Heart left ventricle (tissue), 16 donors: ENCODE data around the gene CDH23. TPM values are rescaled to one million over a fixed set of nuclear protein-coding genes. Genes with fewer than 3 reads are reported as not detected.

Source experiments
- ATAC-seq, 4 donors: fragments of 200-7000 bp; cut with Tn5 transposase; one replicate each; pipeline ENCODE4 v1.9.1; 2020 to 2022; ENCODE audit warnings: moderate library complexity in 4 of 4, mild to moderate bottlenecking in 3 of 4, moderate number of reproducible peaks in 1 of 4
- DNase-seq, 5 donors: peaks; one replicate each; pipeline ENCODE4 v3.0.0-alpha.2; 2020
- H3K27ac ChIP-seq, 12 donors: fragments of 200-600 bp; sonication (generic) in 4 of 12; one replicate each; pipeline versions ENCODE4 v1.5.0 to v1.8.0; 2016 to 2022; ENCODE audit warnings: mild to moderate bottlenecking in 2 of 12
- H3K27me3 ChIP-seq, 9 donors: fragments of 200-600 bp; sonication (generic) in 2 of 9; one replicate each; pipeline versions ENCODE4 v1.5.1 to v1.8.0; 2016 to 2022; ENCODE audit warnings: mild to moderate bottlenecking in 3 of 9
- H3K36me3 ChIP-seq, 9 donors: fragments of 200-600 bp; sonication (generic) in 2 of 9; one replicate each; pipeline versions ENCODE4 v1.5.0 to v1.8.0; 2018 to 2022; ENCODE audit warnings: mild to moderate bottlenecking in 2 of 9
- H3K4me1 ChIP-seq, 12 donors: fragments of 200-600 bp; sonication (generic) in 4 of 12; one replicate each; pipeline versions ENCODE4 v1.5.0 to v1.8.0; 2016 to 2022; ENCODE audit warnings: mild to moderate bottlenecking in 3 of 12
- H3K4me3 ChIP-seq, 12 donors: fragments of 200-600 bp; sonication (generic) in 4 of 12; one replicate each; pipeline versions ENCODE4 v1.5.0 to v1.8.0; 2017 to 2022; ENCODE audit warnings: mild to moderate bottlenecking in 9 of 12, moderate library complexity in 4 of 12
- H3K9me3 ChIP-seq, 12 donors: fragments of 200-600 bp; sonication (generic) in 4 of 12; one replicate each; pipeline versions ENCODE4 v1.5.0 to v1.8.0; 2016 to 2022; ENCODE audit warnings: mild to moderate bottlenecking in 1 of 12
- CTCF ChIP-seq, 12 donors: fragments of 200-600 bp; sonication (generic) in 4 of 12; IDR thresholded peaks; one replicate each; pipeline versions ENCODE4 v1.5.0 to v1.8.0; 2018 to 2022; ENCODE audit warnings: antibody characterized with exemption in 12 of 12, mild to moderate bottlenecking in 5 of 12
- POLR2A ChIP-seq, 2 donors: fragments of 450-650 bp; IDR thresholded peaks; one replicate each; pipeline ENCODE4 v1.6.1; 2017; ENCODE audit warnings: antibody characterized with exemption in 2 of 2, mild to moderate bottlenecking in 2 of 2, moderate library complexity in 2 of 2
- WGBS, 4 donors: extraction: QIAGEN DNeasy Blood & Tissue Kit in 2 of 4; methylation state at CpG; one replicate each; pipeline versions ENCODE4 v1.1.5 to v1.1.7; 2013 to 2018; 5-methylcytosine and 5-hydroxymethylcytosine counted together
- intact Hi-C, 10 donors: fragments of 100-400 bp; cut with DNase I; formaldehyde crosslinking; loops; one replicate each; pipeline versions ENCODE4 v1.11.1 to v1.14.2; 2022
- polyA plus RNA-seq, 2 donors: library from polyadenylated mRNA; stranded (reverse); fragments of 200-250 nt; gene quantifications; one replicate each; pipeline ENCODE4 v1.2.3, GENCODE V29; 2013
- total RNA-seq, 9 donors: library from RNA; depleted of rRNA in 2 of 9; stranded (reverse); fragments of >200 nt in 2 of 9; fragmentation: NEBNext Ultra II Directional in 3 of 9; extraction: Animal tissue kit (Norgen Biotek cat#: 25700) in 3 of 9; gene quantifications; one replicate each; pipeline versions ENCODE4 v1.1.0 to v1.2.4, GENCODE V29; 2016 to 2023
- donor health status: ischemic (EF 13 %, LVEDD 7.1; RV severe dilation, severe dysfunction).
- donor health status: healthy with polysubstance abuse.
- donor health status: DM: no; HTN: yes; CAD: no.
- donor health status: DM: no; HTN: no; CAD: no.
- donor health status: ischemic (EF 25% LVEDD 6.9; RV normal size, moderate dysfunction).
- donor health status: ischemic (EF 25% LVEDD 5.7; RV mildly dilated, moderate dysfunction).
- donor health status: healthy.
- donor health status: DM: yes; HTN: yes; CAD: no.
- donor health status: ischemic (EF 35%, LVEDD 5.7; RV mildly dilated, moderate dysfunction).
- donor health status: nonischemic (EF 11% LVEDD 7.7; RV severe dilation, severe dysfunction).
- donor health status: DM: yes; HTN: yes; CAD: no.
- donor health status: PGD.
- donor health status: ischemic (EF 29% LVEDD 5.4; RV normal size, mild dysfunction).
- donor health status: nonischemic (EF 23%, LVEDD 6.1; RV moderate dilation, normal function).

CDH23 gene
- total and polyA plus RNA-seq, 11 donors, result 1.2 to 8.6 (median 3.9) TPM

- no peak for ATAC-seq
- Histone ChIP-seq H3K9me3 (no peaks in the 10 kb centered on the region), H3K36me3 (peaks cover 0 to 9% (median 5%) of the 10 kb centered on the region in 9 donors), H3K27me3 (peaks cover 0 to 10% (median 0%) of the 10 kb centered on the region in 9 donors), H3K4me1 (peaks cover 0 to 23% (median 5%) of the 10 kb centered on the region in 12 donors), H3K4me3 (no peak overlapping the region), H3K27ac (no peak overlapping the region)
- peak in 1 of 5 donors; percentile 58 for DNase-seq
- 88 to 92% (median 90%) methylated on average over 5 to 13 of the region's 13 CpGs for WGBS, 4 donors
- intact Hi-C loops, result loop anchor here in 8 of 10 donors (5.0 to 10.0 kb wide), 11 partner anchors 103 to 498 kb away; partner anchors contain the start of genes SLC29A3 (in 4 of the 8) and CDH23 (in 2 of the 8)
- no peak for TF ChIP-seq CTCF (IDR thresholded peaks at IDR 0.05)
- TF ChIP-seq POLR2A (IDR thresholded peaks at IDR 0.05), result no peak
Observed at GRCh38 chr10:71810048-71810750, 413.5 kb downstream of the CDH23 start.

- Histone ChIP-seq H3K4me3 (no peak overlapping the region), H3K27ac (no peak overlapping the region), H3K9me3 (no peaks in the 10 kb centered on the region), H3K36me3 (peaks cover 0 to 20% (median 17%) of the 10 kb centered on the region in 9 donors), H3K4me1 (peaks cover 0 to 21% (median 6%) of the 10 kb centered on the region in 12 donors), H3K27me3 (peaks cover 0 to 10% (median 0%) of the 10 kb centered on the region in 9 donors)
- WGBS, 4 donors, result 83 to 90% (median 87%) methylated on average over 15 to 19 of the region's 19 CpGs
- no peak for TF ChIP-seq POLR2A (IDR thresholded peaks at IDR 0.05)
- no peak for TF ChIP-seq CTCF (IDR thresholded peaks at IDR 0.05)
- ATAC-seq (no peak), DNase-seq (peak in 2 of 5 donors; percentile 25 to 60)
- intact Hi-C loops, result loop anchor here in 8 of 10 donors (5.0 to 10.0 kb wide), 11 partner anchors 104 to 499 kb away; partner anchors contain the start of genes SLC29A3 (in 4 of the 8) and CDH23 (in 2 of the 8)
Observed at GRCh38 chr10:71811351-71811750, 414.6 kb downstream of the CDH23 start.

- peak; percentile 57 to 87 (median 68) for DNase-seq
- Histone ChIP-seq H3K27me3 (peaks cover 0 to 9% (median 0%) of the 10 kb centered on the region in 9 donors), H3K4me1 (peaks cover 0 to 30% (median 10%) of the 10 kb centered on the region in 12 donors), H3K27ac (no peak overlapping the region), H3K36me3 (peaks cover 3 to 29% (median 26%) of the 10 kb centered on the region in 9 donors), H3K9me3 (no peaks in the 10 kb centered on the region), H3K4me3 (no peak overlapping the region)
- intact Hi-C loops, result loop anchor here in 8 of 10 donors (2.0 to 10.0 kb wide), 12 partner anchors 103 to 500 kb away; partner anchors contain the start of genes SLC29A3 (in 4 of the 8) and CDH23 (in 2 of the 8)
- WGBS, 4 donors, result 41 to 49% (median 46%) methylated on average over 18 to 22 of the region's 22 CpGs
- TF ChIP-seq CTCF (IDR thresholded peaks at IDR 0.05), result peak; percentile 54 to 89 (median 84)
- no peak for TF ChIP-seq POLR2A (IDR thresholded peaks at IDR 0.05)
- peak; percentile 66 to 87 (median 84) for ATAC-seq
Observed at GRCh38 chr10:71812016-71812912, 415.5 kb downstream of the CDH23 start.
